NCI-H460 (cell line): ENCODE measurements around the gene OSTC. TPM values are rescaled to one million over a fixed set of nuclear protein-coding genes. Genes with fewer than 3 reads are reported as not detected.
"Not testable (repeated sequence)": the region's sequence is repeated elsewhere in the genome, so short reads cannot be mapped to it uniquely, and the experiment has no call there.

Source experiments
- DNase-seq: peaks from one replicate; pipeline ENCODE4 v3.0.0-alpha.2; 2016; ENCODE audit warnings: low read depth; ENCODE audit errors: extremely low read depth
- small RNA-seq, 2 experiments: library from RNA; depleted of rRNA; stranded (forward); fragments of <200 nt; gene quantifications; one replicate each; pipeline ENCODE3, GENCODE V24; 2014
- total RNA-seq: library from RNA; depleted of rRNA; stranded (reverse); fragments of >200 nt; shearing (Covaris generic); gene quantifications from 2 replicates; pipeline ENCODE4 v1.2.3, GENCODE V29; 2014; rRNA removed

The OSTC gene
- total RNA-seq, 1 experiment from 2014 or later = 152 TPM

- DNase-seq = not testable (repeated sequence)
Observed at GRCh38 chr4:108710578-108710977, 60.2 kb downstream of the OSTC start.

- no peak for DNase-seq
Observed at GRCh38 chr4:108714880-108715279, 64.5 kb downstream of the OSTC start.

- no peak for DNase-seq
Observed at GRCh38 chr4:108716340-108716739, 65.9 kb downstream of the OSTC start.

- DNase-seq = no peak
Observed at GRCh38 chr4:108717386-108717785, 67.0 kb downstream of the OSTC start.

Small RNAs within 50 kb of the gene (small RNA-seq; reads per million reads assigned to genes)
- 0 reads per million in 2 experiments for gene RNU6-431P

Other genes starting within 250 kb of the OSTC start
- 1,546 and 1,643 TPM in 2 replicates for gene RPL34, start 30.0 kb upstream of the OSTC start, total RNA-seq
- not detected in 2 replicates for gene ETNPPL, start 112.5 kb downstream of the OSTC start, total RNA-seq